ENCODE measurements around the gene SLC15A4.

GRCh38 chr12:128763395-128763794 is 60.4 kb downstream of the SLC15A4 start:
- TF ChIP-seq CTCF (IDR thresholded peaks at IDR 0.05) (no peak), POLR2A (IDR thresholded peaks at IDR 0.05) (no peak)
